ENCODE measurements around the gene ADCYAP1R1.

- TF ChIP-seq POLR2A (IDR thresholded peaks at IDR 0.05) = no peak
- TF ChIP-seq CTCF (IDR thresholded peaks at IDR 0.05) = no peak
These were observed 26.4 kb downstream of the ADCYAP1R1 start for GRCh38 chr7:31078363-31078990.

Measured in Peyer's patch (tissue), 4 donors.